Activated effector memory CD4-positive, alpha-beta T cell treated with anti-CD3 and anti-CD28 coated beads, Interleukin-2, amount 50 U/mL, for 16 hours (primary cell): ENCODE results near the gene OSBPL5.
"Not testable (repeated sequence)": the region's sequence is repeated elsewhere in the genome, so short reads cannot be mapped to it uniquely, and the experiment has no call there.

Source experiments
- DNase-seq: peaks from one replicate; pipeline ENCODE4 v3.0.0-alpha.2; 2020

The OSBPL5 gene

DNA sequence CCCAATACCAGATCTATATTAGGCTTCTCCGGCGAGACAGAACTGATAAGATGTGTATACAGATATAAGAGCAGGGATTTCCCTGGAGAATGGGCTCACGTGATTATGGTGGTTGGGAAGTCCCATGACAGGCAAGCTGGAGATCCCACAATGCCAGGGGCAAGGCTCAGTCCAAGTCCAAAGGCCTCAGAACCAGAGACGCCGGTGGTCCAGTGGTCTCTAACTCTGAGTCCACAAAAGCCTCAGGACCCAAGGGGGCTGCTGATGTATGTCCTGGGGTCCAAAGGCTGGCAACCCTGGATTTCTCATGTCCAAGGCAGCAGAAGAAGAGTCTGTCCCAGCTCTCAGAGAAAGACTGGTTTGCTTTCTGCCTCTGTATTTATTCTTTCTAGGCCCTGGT is 15.8 kb upstream of the OSBPL5 start:
- DNase-seq, result no peak

DNA sequence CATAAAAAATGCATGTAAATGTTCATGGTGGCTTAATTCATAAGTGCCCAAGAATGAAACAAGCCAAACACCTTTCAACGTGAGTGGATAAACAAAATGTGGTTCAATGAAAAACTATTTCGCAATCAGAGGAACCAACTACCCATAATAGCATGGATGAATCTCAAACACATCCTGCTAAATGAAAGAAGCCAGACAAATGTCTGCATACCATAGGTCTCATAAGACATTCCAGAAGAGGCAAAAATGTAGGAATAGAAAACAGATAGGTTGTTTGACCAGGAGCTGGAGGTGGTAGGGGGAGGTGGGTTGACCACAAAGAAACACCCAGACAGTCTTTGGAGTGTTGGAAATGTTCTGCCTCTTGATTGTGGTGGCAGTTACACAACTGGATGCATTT is 13.2 kb upstream of the OSBPL5 start:
- DNase-seq, result no peak

DNA sequence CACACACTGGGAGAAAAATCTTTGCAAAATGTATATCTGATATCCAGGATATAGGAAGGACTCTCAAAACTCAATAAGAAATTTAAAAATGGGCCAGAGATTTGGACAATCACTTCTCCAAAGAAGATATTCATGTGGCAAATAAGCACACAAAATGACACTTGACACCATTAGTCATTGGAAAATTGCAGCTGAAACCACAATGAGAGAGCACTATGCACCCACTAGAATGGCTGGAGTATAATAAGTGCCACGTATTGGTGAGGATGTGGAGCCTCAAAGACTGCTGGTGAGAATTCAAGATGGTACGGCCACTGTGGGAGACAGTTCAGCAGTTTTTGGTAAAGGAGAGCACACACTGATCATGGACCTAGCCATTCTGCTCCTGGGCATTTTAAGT is 12.8 kb upstream of the OSBPL5 start:
- DNase-seq, result no peak

DNA sequence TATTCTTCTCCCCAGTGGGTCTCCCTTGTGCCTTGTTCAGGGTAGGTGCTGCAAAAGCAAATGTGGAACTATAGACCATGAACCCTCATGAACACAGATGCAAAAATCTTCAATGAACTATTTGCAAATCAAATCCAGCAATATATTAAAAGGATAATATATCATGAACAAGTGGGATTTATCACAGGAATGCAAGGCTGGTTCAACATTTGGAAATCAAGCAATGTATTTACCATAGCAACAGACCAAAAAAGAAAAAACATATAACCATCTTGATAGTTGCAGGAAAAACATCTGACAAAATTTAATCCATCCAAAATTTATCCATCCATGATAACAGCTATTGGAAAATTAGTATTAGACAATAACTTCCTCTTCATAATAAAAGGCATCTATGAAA is 11.4 kb upstream of the OSBPL5 start:
- no peak for DNase-seq

DNA sequence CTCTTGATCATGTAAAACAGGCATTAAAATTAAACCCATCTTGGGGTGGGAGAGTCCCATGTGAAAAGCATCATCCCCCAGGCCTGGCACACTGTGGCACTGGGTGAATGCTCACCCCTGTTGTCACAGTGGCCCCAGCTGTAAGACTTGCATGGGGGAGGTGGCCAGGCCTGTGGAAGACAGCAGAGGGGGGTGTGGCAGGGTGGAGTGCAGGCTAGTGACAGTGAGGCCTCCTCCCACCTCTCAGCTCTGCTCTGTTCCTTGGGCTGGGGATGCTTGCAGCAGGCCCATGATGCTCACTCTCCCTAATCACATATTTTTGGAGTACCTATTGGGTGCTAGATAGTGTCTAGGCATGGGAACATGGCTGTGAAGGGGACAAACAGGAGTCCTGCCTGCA is 10.1 kb upstream of the OSBPL5 start:
- DNase-seq, result no peak

DNA sequence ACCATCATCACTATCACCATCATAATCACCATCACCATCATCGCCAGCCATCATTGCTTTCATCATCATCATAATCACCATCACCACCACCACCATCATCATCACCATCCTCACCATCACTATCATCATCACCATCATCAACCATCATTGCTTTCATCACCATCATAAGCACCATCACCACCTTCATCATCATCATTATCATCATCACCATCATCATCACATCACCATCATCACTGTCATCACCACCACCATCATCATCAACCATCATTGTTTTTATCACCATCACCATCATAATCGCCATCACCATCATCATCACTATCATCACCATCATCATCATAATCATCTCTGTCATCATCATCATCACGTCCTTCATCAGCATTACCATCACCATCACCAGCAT is 9.3 kb upstream of the OSBPL5 start:
- no peak for DNase-seq

DNA sequence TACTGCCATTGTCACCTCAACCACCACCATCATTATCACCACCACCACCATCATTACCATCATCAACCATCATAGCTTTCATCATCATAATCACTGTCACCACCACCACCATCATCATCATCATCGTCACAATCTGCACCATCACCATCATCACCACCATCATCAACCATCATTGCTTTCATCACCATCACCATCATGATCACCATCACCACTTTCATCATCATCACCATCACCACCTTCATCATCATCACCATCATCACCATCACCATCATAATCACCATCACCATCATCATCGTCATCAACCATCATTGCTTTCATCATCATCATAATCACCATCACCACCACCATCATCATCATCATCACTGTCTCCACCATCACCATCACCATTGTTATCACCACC is 8.7 kb upstream of the OSBPL5 start:
- no peak for DNase-seq

DNA sequence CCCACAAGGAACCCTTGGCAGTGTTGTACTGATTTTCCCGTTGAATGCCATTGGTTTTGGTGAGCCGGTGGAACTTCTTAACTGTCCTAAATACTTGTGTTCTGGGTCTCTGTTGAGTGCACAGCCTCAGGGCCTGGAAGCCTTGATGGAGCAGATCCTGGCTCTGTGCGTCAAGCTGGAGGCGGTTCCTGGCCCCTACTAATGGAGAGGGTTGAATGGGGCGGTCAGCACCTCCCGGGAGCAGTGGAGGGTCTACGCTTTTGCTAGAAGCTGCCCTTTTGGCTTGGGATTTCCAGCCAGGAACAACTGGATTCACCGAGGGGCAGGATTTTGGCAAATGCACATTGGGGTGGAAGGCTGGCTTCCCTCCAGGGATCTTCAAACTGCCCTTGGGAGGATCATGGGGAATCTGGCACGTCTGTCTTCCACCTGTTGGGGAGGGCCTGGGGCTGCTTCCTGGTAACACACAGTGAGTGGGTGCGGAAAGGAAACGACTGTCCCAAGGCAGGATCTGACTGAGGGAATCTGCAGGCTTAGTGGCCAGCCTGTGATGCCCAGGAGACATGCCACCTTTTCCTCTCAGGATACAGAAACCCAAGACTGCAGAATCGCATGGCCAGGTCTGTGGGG is 6.9 kb upstream of the OSBPL5 start:
- DNase-seq, result no peak

DNA sequence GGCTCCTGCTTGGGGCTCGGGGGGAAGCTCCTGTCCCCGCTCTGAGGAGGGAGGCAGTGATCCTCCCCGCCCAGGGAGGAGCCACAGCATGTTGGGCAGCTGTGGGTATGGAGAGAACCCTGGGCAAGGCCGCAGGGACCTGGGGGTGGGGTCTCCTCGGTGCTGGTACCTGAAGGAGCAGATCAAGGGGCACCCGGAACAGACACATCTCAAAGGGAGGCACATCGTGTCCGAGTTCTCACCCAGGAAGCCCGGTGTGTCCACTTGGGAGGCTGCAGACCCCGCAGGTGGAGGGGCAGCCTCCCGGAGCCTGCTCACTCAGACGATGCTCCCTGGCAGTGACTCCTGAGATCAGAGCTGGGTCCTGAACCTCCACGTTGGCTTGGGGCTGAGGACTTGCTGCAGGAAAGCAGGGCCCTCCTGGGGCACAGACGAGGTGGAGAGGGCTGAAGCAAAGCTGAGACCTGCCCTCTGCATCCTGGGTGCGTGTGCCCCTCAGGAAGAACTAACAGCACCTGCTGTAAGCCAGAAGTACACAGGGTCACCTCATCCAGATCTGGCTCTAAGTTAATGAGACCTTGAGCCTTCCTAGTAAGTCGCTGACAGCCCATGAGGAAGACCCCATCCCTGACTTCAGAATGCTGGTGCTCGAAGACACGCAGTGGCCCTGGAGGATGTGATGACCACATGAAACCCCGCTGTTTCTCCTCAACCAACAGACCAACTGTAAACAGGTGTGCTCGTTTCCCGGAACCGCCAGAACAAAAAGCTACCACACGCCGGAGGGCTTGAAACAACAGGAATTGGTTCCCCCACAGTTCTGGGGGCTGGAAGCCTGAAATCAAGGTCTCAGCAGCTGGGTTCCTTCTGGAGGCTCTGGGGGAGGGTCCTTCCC is 5.9 kb upstream of the OSBPL5 start:
- DNase-seq, result no peak

DNA sequence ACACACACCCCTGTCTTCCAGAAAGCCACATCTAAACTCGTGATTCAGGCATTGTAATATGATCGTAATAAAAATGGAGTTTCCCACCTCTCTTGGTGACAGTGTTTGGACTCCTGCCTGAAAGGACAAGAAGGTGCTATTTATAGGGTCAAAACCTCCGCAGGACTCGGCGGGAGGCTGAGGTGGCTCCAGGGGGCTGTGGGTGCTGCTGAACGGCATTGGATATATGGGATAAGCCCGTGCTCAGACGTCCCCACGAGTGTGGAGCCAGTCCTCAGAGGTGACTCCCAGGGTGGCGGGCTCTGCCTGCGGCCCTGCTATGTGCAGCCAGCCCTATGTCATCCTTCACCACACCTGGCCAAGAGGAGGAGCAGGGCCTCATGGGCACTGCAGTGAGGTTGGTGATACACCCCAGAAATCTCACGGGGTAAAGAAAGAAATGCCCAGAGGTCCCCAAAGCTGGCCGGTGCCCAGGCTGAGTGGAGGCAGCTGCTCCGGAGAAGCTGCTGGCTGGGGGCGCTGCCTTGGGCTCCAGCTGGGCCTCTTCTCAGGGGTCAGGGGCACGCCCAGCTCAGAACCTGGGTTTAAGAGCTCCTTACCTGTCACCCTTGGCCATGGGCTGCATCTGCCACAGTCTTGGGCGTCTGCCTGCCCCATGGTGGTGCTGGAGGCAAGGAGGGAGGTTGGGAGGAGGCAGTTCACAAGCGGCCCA is 5.1 kb upstream of the OSBPL5 start:
- DNase-seq, result no peak

DNA sequence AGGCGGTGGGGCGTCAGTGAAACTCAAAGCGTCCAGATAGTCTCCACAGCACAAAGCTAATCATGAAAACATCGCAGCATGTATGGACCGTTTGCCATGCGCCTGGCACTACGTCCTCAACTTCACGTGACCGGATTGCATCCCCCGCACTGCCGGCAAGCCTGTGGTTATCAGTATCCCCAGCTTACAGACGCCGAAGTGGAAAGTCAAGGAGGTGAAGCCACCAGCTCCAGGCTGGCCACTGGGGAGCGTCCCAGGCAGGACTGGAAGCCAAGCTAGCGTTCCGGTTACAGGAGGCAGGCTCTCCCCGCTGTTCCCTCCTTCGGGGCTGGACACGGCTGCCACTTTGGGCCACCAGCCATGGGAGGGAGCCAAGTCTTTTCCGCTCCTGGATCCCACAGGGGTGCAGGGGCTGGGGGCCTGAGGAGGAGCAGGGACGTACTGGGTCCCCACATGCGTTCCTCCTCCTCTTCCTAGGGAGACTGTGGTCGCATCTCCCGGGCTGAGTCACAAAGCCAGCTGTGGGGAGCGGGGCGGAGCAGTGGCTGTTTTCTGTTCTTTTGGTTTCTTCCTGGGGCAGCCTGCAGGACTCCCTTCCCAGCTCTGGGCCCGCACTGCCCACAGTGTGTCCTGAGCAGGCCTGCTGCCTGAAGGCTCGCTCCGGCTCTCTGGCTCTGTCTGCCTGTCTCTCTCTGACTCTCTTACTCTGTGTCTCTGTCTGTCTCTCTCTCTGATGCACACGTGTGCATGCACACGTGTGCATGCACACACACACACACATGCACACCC is 4.3 kb upstream of the OSBPL5 start:
- no peak for DNase-seq

DNA sequence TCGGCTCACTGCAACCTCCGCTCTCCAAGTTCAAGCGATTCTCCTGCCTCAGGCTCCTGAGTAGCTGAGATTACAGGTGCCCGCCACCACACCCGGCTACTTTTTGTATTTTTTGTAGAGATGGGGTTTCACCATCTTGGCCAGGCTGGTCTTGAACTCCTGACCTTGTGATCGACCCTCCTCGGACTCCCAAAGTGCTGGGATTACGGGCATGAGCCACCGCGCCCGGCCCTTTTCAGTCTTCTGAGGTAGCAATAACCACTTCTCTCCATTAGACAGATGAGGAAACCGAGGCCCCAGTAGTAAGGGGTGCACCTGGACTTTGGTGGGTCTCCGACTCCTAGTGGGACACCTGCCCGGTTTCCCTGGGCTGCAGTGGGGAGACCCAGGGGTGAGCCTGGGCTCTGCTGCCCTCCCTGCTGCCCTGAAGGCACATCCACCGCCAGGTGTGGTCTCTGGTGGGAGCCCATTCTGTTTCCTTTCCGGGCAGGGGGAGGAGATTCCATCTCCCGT is 3.7 kb upstream of the OSBPL5 start:
- DNase-seq, result not testable (repeated sequence)

DNA sequence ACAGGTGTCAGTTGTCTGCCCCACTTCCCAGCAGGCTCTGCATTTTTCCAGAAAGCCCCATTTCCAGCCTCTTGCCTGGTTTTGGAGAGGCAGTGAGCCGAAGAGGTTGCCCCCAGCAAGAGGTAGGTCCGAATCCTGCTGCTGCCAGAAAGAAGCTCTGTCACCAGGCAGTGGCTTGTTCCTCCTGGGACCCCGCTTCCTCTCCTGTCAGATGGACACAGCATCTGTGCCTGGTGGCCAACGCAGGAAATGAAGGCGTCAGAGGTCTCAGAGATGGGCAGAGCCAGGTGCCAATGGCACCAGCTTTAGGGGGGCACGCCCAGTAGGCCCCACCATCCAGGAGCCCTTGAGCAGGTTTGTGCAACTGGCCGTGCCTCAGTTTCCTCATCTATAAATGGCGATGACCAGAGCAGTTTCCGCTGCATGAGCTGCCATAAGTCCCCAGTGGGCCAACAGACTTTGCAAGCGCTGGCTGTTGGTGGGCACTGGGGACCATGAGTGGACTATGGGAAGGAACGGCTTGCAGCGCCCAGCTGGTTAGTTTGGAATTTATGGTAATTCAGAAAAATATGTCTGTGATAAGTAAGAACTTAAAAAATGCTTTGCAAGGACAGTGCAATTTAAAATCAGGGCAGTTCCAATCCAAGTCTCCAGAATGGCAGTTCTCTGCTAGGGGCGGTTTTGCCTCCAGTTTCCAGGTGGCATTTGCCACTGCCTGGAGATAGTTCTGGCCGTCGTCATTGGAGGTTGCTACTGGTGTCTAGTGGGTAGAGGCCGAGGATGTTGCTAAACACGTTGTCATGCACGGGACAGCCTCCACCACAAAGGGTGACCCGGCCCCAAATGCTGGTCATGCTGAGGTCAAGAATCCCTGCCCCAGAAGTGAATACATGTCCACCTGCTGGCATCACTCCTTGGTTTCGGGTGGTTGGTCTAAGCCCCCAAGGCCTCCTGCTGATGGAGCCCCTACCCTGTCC is 2.3 kb upstream of the OSBPL5 start:
- DNase-seq, result no peak

DNA sequence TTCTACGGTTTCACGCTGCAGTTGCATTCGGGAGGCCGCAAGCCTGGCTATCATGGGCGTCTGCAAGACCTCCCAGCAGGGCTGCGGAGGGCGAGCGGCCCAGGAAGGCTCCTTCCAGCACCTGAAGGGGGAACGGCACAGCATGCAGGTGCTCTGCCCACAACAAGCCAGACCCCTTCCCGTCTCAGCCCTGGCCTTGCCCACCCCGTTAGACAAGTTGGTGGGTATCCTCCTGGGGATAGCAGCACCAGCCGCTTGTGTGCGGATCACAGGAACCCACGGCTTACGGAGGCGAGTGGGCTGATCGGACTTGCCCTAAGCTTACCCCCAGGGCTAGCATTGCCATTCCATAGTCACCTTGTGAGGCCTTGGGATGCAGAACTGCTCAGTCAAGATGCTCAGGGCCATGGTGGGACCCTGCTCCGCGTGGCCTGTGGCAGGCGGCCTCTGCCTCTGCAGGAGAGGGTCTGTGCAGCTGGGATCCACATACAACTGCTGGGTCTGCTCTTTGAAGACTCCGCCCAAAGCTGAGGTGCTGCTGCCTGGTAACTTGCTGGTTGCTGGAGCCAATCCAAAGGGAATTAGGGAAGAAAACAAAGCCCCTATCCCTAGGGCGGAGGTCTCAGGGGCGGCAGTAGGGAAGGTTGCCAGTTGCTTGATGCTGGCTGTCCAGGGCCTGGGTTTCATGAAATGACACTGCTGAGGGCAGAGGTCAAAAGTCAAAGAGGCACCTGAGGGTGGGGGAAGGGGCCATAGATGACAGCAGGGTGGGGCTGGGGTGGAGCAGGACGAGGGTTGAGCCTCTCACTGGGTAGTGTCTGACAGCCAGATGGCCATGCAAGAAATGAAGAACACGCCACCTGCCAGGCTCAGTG is 1.4 kb upstream of the OSBPL5 start:
- DNase-seq, result no peak

DNA sequence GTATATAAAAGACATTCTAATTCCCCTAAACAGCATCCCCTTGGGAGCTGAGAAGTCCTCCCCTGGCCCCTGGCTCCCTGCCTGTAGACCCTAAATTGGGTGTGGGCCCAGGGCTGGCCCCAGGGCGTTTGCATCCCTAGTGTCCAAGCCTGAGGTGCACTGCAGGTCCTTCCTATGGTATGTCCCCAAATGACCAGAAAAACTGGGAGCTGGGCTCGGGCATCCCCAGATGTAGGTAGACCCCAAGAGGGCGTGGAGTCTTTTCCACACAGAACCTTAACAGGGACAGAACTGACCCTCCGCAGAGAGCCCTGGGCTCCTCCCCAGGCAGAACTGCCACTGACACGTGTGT is 782 bp upstream of the OSBPL5 start:
- no peak for DNase-seq

DNA sequence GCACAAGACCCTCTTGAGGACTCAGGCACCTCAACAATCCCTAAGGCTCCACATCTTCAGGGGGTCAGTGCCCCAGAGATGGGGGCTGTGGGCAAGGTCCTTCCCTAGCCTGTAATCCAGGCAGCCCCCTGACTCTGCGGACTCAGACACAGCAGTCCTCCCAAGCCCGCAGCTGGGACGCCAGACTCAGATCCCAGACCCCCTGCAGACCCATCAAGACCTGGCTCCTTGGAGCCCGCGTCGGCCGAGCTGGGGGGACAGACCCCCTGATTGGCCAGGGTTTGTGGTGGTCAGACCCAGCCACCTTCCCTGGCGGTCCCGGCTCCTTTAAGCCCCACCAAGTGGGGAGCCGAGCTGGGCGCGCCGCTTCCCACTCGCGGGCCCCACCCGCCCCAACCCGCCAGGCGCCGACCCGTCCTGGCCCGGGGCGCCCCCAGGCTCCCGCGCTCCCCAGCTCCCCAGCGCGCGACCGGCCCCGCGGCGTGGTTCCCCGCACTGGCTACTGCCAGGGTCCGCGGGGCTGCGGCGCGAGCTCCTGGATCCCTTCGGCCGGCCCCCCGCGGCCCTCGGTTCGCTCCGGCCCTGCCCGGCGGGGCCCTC is 458 bp downstream of the OSBPL5 start:
- no peak for DNase-seq

DNA sequence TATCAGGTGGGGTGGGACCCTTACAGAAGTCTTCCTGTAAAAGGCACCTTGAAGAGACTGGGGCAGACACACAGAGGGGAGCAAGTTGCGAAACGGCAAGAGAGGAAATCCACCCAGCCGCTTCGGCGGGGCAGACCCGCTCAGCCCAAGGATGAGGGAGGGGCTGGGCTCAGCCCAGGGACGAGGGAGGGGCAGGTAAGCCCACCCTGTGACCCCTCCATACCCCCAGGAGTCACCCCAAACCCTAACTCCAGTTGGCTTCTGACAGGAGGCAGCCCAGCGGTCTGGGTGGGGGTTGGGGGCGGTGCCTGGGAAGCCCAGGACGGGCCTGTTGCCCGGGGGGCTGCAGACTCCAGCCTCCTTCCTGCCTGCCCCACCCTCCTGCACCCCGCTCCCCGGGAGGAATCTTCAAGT is 965 bp downstream of the OSBPL5 start:
- no peak for DNase-seq

DNA sequence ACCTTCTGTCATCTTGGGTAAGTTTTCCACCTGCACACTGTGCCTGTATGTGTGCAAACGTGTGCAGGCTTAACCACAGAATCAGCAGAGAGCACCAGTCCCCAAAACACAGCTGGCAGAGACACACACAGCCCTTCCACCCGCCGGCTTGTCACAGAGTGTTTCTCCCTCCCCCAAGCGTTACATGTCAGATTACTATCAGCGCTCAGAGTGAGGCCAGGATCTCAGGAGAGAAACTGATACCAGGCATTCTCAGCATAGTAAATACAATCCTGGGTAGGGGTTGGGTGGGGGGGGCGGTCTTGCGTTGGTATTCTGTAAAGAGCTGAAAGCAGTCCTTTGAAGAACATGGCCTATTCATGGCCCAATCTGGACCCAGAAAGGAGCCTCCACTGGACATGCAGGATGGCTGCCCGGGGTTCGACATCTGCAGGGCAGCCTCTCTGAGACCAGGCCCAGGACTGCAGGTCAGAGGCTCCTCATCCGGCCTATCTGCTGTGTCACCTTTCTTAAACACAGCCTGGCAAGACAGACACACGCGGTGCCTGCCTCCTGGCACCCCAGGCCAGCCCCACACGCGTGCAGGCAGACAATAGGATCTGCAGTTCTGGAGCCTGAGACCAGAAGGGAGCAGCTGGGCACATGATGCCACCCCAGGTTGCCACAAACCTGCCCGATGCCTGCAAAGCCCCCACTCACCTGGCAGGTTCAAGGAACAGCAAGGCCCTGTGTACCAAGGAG is 1.7 kb downstream of the OSBPL5 start:
- no peak for DNase-seq

DNA sequence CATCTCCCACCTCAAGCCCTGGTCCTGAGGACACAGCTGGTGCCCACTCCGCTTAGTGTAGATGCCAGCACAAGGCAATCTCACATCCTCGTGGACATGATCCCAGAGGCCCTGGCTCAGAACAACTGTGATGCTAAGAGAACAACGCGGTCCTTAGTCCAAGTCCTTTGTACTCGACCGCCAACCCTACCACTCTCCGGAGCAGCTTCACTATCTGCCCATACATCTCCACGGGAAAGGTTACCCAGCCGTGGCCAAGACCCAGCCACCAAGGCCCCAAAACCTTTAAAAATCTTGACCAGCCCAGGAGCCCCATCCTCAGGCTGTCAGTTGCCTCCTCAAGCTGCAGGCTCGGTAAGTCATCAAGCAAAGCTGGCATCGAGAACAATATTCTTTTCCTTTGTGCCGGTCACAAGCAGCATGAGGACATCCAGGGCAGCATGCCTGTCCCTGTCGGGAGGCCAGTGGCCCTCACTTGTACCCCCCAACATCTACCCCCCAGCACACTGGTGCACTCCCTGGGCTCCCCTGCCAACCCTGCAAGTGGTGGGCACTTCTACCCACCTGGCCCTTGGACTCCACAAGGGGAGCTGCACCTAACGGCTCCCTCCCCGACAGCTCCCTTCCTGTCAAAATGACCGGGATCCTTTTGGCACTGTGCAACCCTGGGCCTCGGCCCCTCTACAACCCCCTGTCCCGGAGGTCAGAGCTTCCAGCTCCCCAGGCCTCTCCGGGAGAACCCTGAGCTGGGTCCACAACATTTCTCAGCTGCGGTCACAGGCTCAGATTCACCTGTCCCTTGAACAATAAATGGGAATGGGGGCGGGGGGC is 2.5 kb downstream of the OSBPL5 start:
- DNase-seq, result no peak
